A673 (cell line): ENCODE results near the gene CRACR2A. TPM values are rescaled to one million over a fixed set of nuclear protein-coding genes. Genes with fewer than 3 reads are reported as not detected.

Source experiments
- BruUV-seq: library from RNA; stranded (reverse); fragments of 400-500 nt; replicated peaks from 2 replicates; lab custom pipeline; 2021; lab: Mats Ljungman, UMichigan
- CTCF ChIA-PET: fragments of 300-600 bp; sonication (Branson Sonifier 250); formaldehyde crosslinking; loops from one replicate; lab custom pipeline; 2022; ENCODE audit warnings: antibody characterized with exemption; lab: Charles Lee
- POLR2A ChIA-PET: fragments of 300-600 bp; sonication (Branson Sonifier 250); formaldehyde crosslinking; loops from one replicate; lab custom pipeline; 2022; ENCODE audit warnings: antibody characterized with exemption; ENCODE audit not compliant: low non-redundant PET; lab: Charles Lee
- DNase-seq: peaks from one replicate; pipeline ENCODE4 v3.0.0-alpha.2; 2015; ENCODE audit warnings: low spot score
- H3K27ac ChIP-seq: fragments of 200-600 bp; sonication (generic); 2 replicates; pipeline ENCODE4 v1.5.1; 2016; ENCODE audit warnings: mixed run types, low read depth, mild to moderate bottlenecking, mixed read lengths, antibody characterized with exemption, low read length; ENCODE audit not compliant: poor library complexity, severe bottlenecking
- H3K27me3 ChIP-seq: fragments of 200-600 bp; sonication (generic); replicated peaks from 2 replicates; pipeline ENCODE4 v1.6.1; 2017; ENCODE audit warnings: mixed run types, low read depth, mild to moderate bottlenecking, mixed read lengths, antibody characterized with exemption, low read length; ENCODE audit not compliant: insufficient read depth, poor library complexity
- H3K36me3 ChIP-seq: fragments of 200-600 bp; sonication (generic); 2 replicates; pipeline ENCODE4 v1.6.1; 2016; ENCODE audit warnings: mixed run types, mild to moderate bottlenecking, mixed read lengths, antibody characterized with exemption, low read length; ENCODE audit not compliant: insufficient read depth, poor library complexity, severe bottlenecking
- H3K4me1 ChIP-seq: fragments of 200-600 bp; sonication (generic); 2 replicates; pipeline ENCODE4 v1.6.1; 2017; ENCODE audit warnings: mixed run types, mild to moderate bottlenecking, mixed read lengths, antibody characterized with exemption, low read length; ENCODE audit not compliant: insufficient read depth, poor library complexity, severe bottlenecking
- H3K4me3 ChIP-seq: fragments of 200-600 bp; sonication (generic); 2 replicates; pipeline ENCODE4 v1.5.1; 2016; ENCODE audit warnings: low read depth, mixed run types, mild to moderate bottlenecking, mixed read lengths, low read length; ENCODE audit not compliant: poor library complexity, severe bottlenecking
- H3K9me3 ChIP-seq: fragments of 200-600 bp; sonication (generic); 2 replicates; pipeline ENCODE4 v1.6.1; 2016; ENCODE audit warnings: mixed run types, low read depth, mild to moderate bottlenecking, mixed read lengths, antibody characterized with exemption, low read length; ENCODE audit not compliant: poor library complexity, severe bottlenecking
- EZH2 ChIP-seq: fragments of 200-600 bp; sonication (generic); IDR thresholded peaks from 2 replicates; pipeline ENCODE4 v1.6.1; 2017; ENCODE audit warnings: borderline replicate concordance, low read depth, mild to moderate bottlenecking, mixed read lengths, antibody characterized with exemption, low read length; ENCODE audit not compliant: poor library complexity, severe bottlenecking
- intact Hi-C: fragments of 100-400 bp; cut with micrococcal nuclease; formaldehyde crosslinking; loops from one replicate; pipeline ENCODE4 v1.10.0; 2022; ENCODE audit not compliant: unreplicated experiment
- total RNA-seq: library from RNA; stranded (reverse); gene quantifications from 2 replicates; pipeline ENCODE4 v1.2.3, GENCODE V29; 2021
- TF ChIP-seq, protein P1 (sequence below): fragments of 300-800, 200-600 bp; sonication (generic); conservative IDR thresholded peaks from 2 replicates; pipeline ENCODE4 v1.5.1; 2017; ENCODE audit warnings: low read depth, mild to moderate bottlenecking, antibody characterized with exemption, low read length, moderate library complexity, mixed read lengths

The CRACR2A gene
- total RNA-seq, 1 experiment from 2014 or later, result 0.13 TPM

DNA sequence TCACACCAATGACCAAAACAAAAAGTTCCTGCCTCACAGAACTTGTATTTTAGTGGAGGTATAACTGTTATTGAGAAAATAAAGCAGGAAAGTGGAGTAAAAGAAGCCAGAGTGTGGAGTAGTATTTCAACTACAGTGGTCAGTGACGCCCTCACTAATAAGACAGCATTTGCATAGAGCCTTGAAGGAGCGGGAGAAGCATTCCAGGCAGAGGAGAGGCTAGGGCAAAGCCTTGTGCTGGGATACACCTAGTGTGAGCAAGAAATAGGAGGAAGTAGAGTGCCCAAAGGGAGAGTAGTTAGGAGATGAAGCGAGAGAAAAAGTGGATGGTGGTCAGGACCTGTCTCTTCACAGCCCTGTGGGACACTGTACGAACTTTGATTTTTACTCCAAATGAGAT, 107.8 kb downstream of the CRACR2A start:
- Histone ChIP-seq H3K9me3 (no peaks in the 10 kb centered on the region), H3K27me3 (peaks cover 20% of the 10 kb centered on the region), H3K4me1 (no peaks in the 10 kb centered on the region), H3K4me3 (no peak overlapping the region), H3K27ac (no peak overlapping the region), H3K36me3 (no peaks in the 10 kb centered on the region)
- intact Hi-C loops, result loop anchor here (2.0 kb wide), 1 partner anchor 344 kb away; no protein-coding TSS in a partner anchor
- ChIA-PET POLR2A (interaction anchor here (0.7 kb wide), 1 partner anchor 144 kb away, joined by 3 read pairs; no protein-coding TSS in a partner anchor), CTCF (no interaction called here)
- no peak for DNase-seq
- no peak for TF ChIP-seq EZH2
- TF ChIP-seq, protein P1, sequence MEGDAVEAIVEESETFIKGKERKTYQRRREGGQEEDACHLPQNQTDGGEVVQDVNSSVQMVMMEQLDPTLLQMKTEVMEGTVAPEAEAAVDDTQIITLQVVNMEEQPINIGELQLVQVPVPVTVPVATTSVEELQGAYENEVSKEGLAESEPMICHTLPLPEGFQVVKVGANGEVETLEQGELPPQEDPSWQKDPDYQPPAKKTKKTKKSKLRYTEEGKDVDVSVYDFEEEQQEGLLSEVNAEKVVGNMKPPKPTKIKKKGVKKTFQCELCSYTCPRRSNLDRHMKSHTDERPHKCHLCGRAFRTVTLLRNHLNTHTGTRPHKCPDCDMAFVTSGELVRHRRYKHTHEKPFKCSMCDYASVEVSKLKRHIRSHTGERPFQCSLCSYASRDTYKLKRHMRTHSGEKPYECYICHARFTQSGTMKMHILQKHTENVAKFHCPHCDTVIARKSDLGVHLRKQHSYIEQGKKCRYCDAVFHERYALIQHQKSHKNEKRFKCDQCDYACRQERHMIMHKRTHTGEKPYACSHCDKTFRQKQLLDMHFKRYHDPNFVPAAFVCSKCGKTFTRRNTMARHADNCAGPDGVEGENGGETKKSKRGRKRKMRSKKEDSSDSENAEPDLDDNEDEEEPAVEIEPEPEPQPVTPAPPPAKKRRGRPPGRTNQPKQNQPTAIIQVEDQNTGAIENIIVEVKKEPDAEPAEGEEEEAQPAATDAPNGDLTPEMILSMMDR, result no peak
- no TSS peak for BruUV-seq

DNA sequence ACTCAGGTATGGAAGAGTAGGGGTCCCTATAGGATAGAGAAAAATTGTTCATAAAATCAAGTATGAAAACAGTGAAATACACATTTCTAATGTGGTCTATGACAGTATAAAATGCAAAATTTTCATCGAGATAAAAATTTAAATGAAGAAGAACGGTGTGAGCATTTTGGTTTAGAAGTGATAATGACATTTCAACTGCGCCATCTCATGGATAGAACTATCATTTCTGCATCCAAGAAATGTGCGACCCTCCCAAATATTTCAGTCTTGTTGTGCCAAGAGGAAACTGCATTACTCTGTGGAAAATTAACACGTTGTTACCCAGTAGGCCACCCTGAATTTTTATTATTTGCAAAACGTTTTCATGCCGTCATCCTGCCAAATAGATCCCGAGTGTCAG, 108.8 kb downstream of the CRACR2A start:
- intact Hi-C loops, result loop anchor here (2.0 kb wide), 1 partner anchor 343 kb away; no protein-coding TSS in a partner anchor
- peaks cover 11% of the 10 kb centered on the region for H3K27me3 ChIP-seq
- H3K9me3 ChIP-seq, result no peaks in the 10 kb centered on the region
- ChIA-PET CTCF (no interaction called here), POLR2A (no interaction called here)
- no TSS peak for BruUV-seq
- no peak overlapping the region for H3K4me3 ChIP-seq
- DNase-seq, result peak; percentile 7
- no peak for TF ChIP-seq EZH2
- TF ChIP-seq, protein P1, result peak; percentile 37; the same call in 1 of the 2 replicates
- no peaks in the 10 kb centered on the region for H3K36me3 ChIP-seq
- H3K4me1 ChIP-seq, result no peaks in the 10 kb centered on the region
- H3K27ac ChIP-seq, result no peak overlapping the region

DNA sequence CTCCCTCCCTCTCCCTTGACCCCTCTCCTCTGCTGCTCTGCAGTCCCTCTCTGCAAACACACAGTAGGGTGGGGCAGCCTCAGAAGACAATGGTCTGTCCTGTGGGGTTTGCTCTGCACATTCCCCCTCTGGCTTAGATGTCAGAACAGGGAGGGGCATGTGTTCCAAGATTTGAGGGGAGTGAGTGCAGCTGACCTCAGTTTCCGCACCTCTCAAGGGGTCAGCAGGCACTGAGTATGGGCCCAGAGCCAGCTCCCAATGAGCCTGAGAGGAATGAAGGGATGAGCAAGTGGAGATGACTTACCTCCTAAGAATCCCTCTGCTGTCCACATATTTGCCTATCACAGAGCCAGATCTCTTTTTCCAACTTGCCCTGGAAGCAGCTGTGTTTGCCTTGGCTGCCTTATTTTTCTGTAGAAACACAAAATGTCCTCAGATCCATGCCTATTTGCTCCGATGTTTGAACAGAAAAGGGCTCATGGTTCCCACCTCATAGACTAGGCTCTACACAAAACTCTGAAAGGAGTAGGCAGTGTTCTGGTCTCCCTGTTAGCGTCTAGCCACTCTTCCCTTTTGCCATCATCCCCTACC, 111.4 kb downstream of the CRACR2A start:
- intact Hi-C loops, result no loop called here
- POLR2A ChIA-PET, result no interaction called here

More for the DNA sequence above, 111.4 kb downstream of the CRACR2A start:
- BruUV-seq, result no TSS peak
- Histone ChIP-seq H3K4me3 (no peak overlapping the region), H3K27ac (no peak overlapping the region), H3K36me3 (no peaks in the 10 kb centered on the region), H3K4me1 (no peaks in the 10 kb centered on the region), H3K9me3 (no peaks in the 10 kb centered on the region), H3K27me3 (peaks cover 15% of the 10 kb centered on the region)
- TF ChIP-seq, protein P1, result no peak
- TF ChIP-seq EZH2, result no peak
- CTCF ChIA-PET, result no interaction called here
- no peak for DNase-seq
